Caco-2 (cell line): ENCODE measurements around the gene ZBTB26. TPM values are rescaled to one million over a fixed set of nuclear protein-coding genes. Genes with fewer than 3 reads are reported as not detected.

Experiments
- BruUV-seq: library from RNA; stranded (reverse); fragments of 400-500 nt; replicated peaks from 2 replicates; lab custom pipeline; 2021; lab: Mats Ljungman, UMichigan
- CTCF ChIA-PET: fragments of 300-600 bp; sonication (Branson Sonifier 250); formaldehyde crosslinking; loops from one replicate; lab custom pipeline; 2022; ENCODE audit warnings: antibody characterized with exemption; lab: Charles Lee
- POLR2A ChIA-PET: fragments of 300-600 bp; sonication (Branson Sonifier 250); formaldehyde crosslinking; loops from one replicate; lab custom pipeline; 2022; ENCODE audit warnings: antibody characterized with exemption; lab: Charles Lee
- DNase-seq, 2 experiments: peaks; one replicate each; pipeline versions ENCODE4 v3.0.0 to v3.0.0-alpha.2; 2020 to 2022
- H3K27me3 ChIP-seq: replicated peaks from 2 replicates; pipeline ENCODE4 v1.6.0; 2011; ENCODE audit warnings: low read length; ENCODE audit not compliant: control insufficient read depth, insufficient read depth
- H3K36me3 ChIP-seq: 2 replicates; pipeline ENCODE4 v1.5.1; 2011; ENCODE audit warnings: low read length; ENCODE audit not compliant: control insufficient read depth, insufficient read depth
- H3K4me1 ChIP-seq: fragments of 250-450 bp; sonication (Bioruptor Pico); 2 replicates; pipeline ENCODE4 v1.5.1; 2020; ENCODE audit warnings: mild to moderate bottlenecking
- H3K4me3 ChIP-seq: 2 replicates; pipeline ENCODE4 v1.5.1; 2011; ENCODE audit warnings: low read depth, mild to moderate bottlenecking, control low read depth, low read length
- H3K9me3 ChIP-seq: fragments of 250-450 bp; sonication (Bioruptor Pico); 2 replicates; pipeline ENCODE4 v1.5.1; 2020; ENCODE audit warnings: mild to moderate bottlenecking, moderate library complexity
- H3K27ac Mint-ChIP-seq: one replicate; pipeline ENCODE4 v1.8.0; 2022; ENCODE audit warnings: mixed read lengths; ENCODE audit not compliant: unreplicated experiment
- H3K27me3 Mint-ChIP-seq: one replicate; pipeline ENCODE4 v1.8.0; 2022; ENCODE audit warnings: mixed read lengths; ENCODE audit not compliant: insufficient read depth, unreplicated experiment
- H3K36me3 Mint-ChIP-seq: one replicate; pipeline ENCODE4 v1.8.0; 2022; ENCODE audit warnings: mild to moderate bottlenecking, mixed read lengths; ENCODE audit not compliant: insufficient read depth, unreplicated experiment
- H3K4me1 Mint-ChIP-seq: one replicate; pipeline ENCODE4 v1.8.0; 2022; ENCODE audit warnings: low read depth, mixed read lengths; ENCODE audit not compliant: unreplicated experiment
- H3K4me3 Mint-ChIP-seq: one replicate; pipeline ENCODE4 v1.8.0; 2022; ENCODE audit warnings: mild to moderate bottlenecking, moderate library complexity, mixed read lengths; ENCODE audit not compliant: unreplicated experiment
- H3K9me3 Mint-ChIP-seq: one replicate; pipeline ENCODE4 v1.8.0; 2022; ENCODE audit warnings: mixed read lengths; ENCODE audit not compliant: unreplicated experiment
- CTCF ChIP-seq, 2 experiments: fragments of 200-600 bp in 1 of 2; IDR thresholded peaks; 1 replicate in 1 of 2; 2 replicates in 1 of 2; pipeline versions ENCODE4 v1.5.1 to v1.8.0; 2011 to 2022; ENCODE audit warnings: antibody characterized with exemption in 1 of 2, control low read depth in 1 of 2, inconsistent platforms in 1 of 2, low read depth in 1 of 2, low read length in 1 of 2, mild to moderate bottlenecking in 1 of 2, moderate library complexity in 1 of 2; ENCODE audit not compliant: insufficient read depth in 1 of 2, severe bottlenecking in 1 of 2, unreplicated experiment in 1 of 2
- intact Hi-C: fragments of 100-400 bp; cut with micrococcal nuclease; formaldehyde crosslinking; loops from one replicate; pipeline ENCODE4 v1.10.0; 2022; ENCODE audit not compliant: unreplicated experiment
- total RNA-seq: library from RNA; stranded (reverse); gene quantifications from 2 replicates; pipeline ENCODE4 v1.2.3, GENCODE V29; 2022

ZBTB26 gene
- total RNA-seq, 1 experiment from 2014 or later, result 8.7 TPM

GRCh38 chr9:122929796-122930354 lies 1.4 kb downstream of the ZBTB26 start:
- H3K4me1 Mint-ChIP-seq, result peaks cover 9% of the 10 kb centered on the region
- H3K36me3 Mint-ChIP-seq, result no peaks in the 10 kb centered on the region
- intact Hi-C loops, result loop anchor here (2.0 kb wide), 1 partner anchor 25 kb away; the partner anchor contains the start of gene RC3H2
- Histone ChIP-seq H3K27me3 (no peaks in the 10 kb centered on the region), H3K9me3 (no peaks in the 10 kb centered on the region), H3K36me3 (no peaks in the 10 kb centered on the region), H3K4me1 (no peaks in the 10 kb centered on the region; the same call in 1 of the 2 replicates), H3K4me3 (0 out of 2 replicates have a peak overlapping the region, but pooled peaks have one; percentile 1)
- ChIA-PET POLR2A (no interaction called here), CTCF (no interaction called here)
- BruUV-seq, result no TSS peak
- no peak overlapping the region for H3K4me3 Mint-ChIP-seq
- DNase-seq, result no peak
- H3K9me3 Mint-ChIP-seq, result no peaks in the 10 kb centered on the region
- no peaks in the 10 kb centered on the region for H3K27me3 Mint-ChIP-seq
- TF ChIP-seq CTCF (IDR thresholded peaks at IDR 0.05; ENCODE audit: insufficient read depth in 1 of 2, low read depth in 1 of 2, low read length in 1 of 2, severe bottlenecking in 1 of 2, unreplicated experiment in 1 of 2), result no peak
- H3K27ac Mint-ChIP-seq, result no peak overlapping the region

- Mint-ChIP-seq H3K36me3 (no peaks in the 10 kb centered on the region), H3K9me3 (no peaks in the 10 kb centered on the region), H3K4me3 (no peak overlapping the region), H3K27ac (no peak overlapping the region), H3K4me1 (no peaks in the 10 kb centered on the region), H3K27me3 (no peaks in the 10 kb centered on the region)
- H3K27me3 ChIP-seq, result no peaks in the 10 kb centered on the region
- POLR2A ChIA-PET, result no interaction called here
- no peaks in the 10 kb centered on the region for H3K9me3 ChIP-seq
- CTCF ChIA-PET, result no interaction called here
- BruUV-seq, result no TSS peak
- no peak for TF ChIP-seq CTCF (IDR thresholded peaks at IDR 0.05; ENCODE audit: insufficient read depth in 1 of 2, low read depth in 1 of 2, low read length in 1 of 2, severe bottlenecking in 1 of 2, unreplicated experiment in 1 of 2)
- H3K4me1 ChIP-seq, result no peaks in the 10 kb centered on the region
- H3K36me3 ChIP-seq, result no peaks in the 10 kb centered on the region
- DNase-seq, result no peak
- H3K4me3 ChIP-seq, result no peak overlapping the region
- intact Hi-C loops, result no loop called here
Measured at GRCh38 chr9:122923947-122924346, 7.4 kb downstream of the ZBTB26 start.

- no peaks in the 10 kb centered on the region for H3K9me3 Mint-ChIP-seq
- H3K27me3 ChIP-seq, result no peaks in the 10 kb centered on the region
- no peaks in the 10 kb centered on the region for H3K36me3 Mint-ChIP-seq
- DNase-seq, result no peak
- no peak overlapping the region for H3K4me3 Mint-ChIP-seq
- H3K27ac Mint-ChIP-seq, result no peak overlapping the region
- intact Hi-C loops, result no loop called here
- no peaks in the 10 kb centered on the region for H3K36me3 ChIP-seq
- H3K4me1 Mint-ChIP-seq, result no peaks in the 10 kb centered on the region
- H3K27me3 Mint-ChIP-seq, result no peaks in the 10 kb centered on the region
- H3K9me3 ChIP-seq, result no peaks in the 10 kb centered on the region
- ChIA-PET POLR2A (no interaction called here), CTCF (no interaction called here)
- H3K4me3 ChIP-seq, result no peak overlapping the region
- H3K4me1 ChIP-seq, result no peaks in the 10 kb centered on the region
- TF ChIP-seq CTCF (IDR thresholded peaks at IDR 0.05; ENCODE audit: insufficient read depth in 1 of 2, low read depth in 1 of 2, low read length in 1 of 2, severe bottlenecking in 1 of 2, unreplicated experiment in 1 of 2), result no peak
- no TSS peak for BruUV-seq
Measured at GRCh38 chr9:122922713-122923112, 8.6 kb downstream of the ZBTB26 start.
